Osteoblast (primary cell): Measurements from ENCODE around the gene EYS. TPM values are rescaled to one million over a fixed set of nuclear protein-coding genes. Genes with fewer than 3 reads are reported as not detected.

Experiments
- DNase-seq: peaks from one replicate; pipeline ENCODE4 v3.0.0; 2011; ENCODE audit warnings: low spot score, mixed read lengths; ENCODE audit not compliant: insufficient read length; ENCODE audit errors: missing footprints
- H2AFZ ChIP-seq: 2 replicates; pipeline ENCODE4 v1.6.0; 2011; ENCODE audit warnings: mild to moderate bottlenecking, low read length
- H3K27ac ChIP-seq: 2 replicates; pipeline ENCODE4 v1.5.1; 2011; ENCODE audit warnings: mild to moderate bottlenecking, low read depth, low read length, moderate library complexity
- H3K27me3 ChIP-seq: 2 replicates; pipeline ENCODE4 v1.6.0; 2012; ENCODE audit warnings: mild to moderate bottlenecking, control low read depth, inconsistent platforms, low read length, moderate library complexity; ENCODE audit not compliant: insufficient read depth
- H3K36me3 ChIP-seq: 2 replicates; pipeline ENCODE4 v1.5.1; 2011; ENCODE audit warnings: mild to moderate bottlenecking, low read length, control low read depth, moderate library complexity; ENCODE audit not compliant: insufficient read depth
- H3K4me1 ChIP-seq: 2 replicates; pipeline ENCODE4 v1.5.1; 2011; ENCODE audit warnings: mild to moderate bottlenecking, low read length, control low read depth, moderate library complexity; ENCODE audit not compliant: insufficient read depth
- H3K4me2 ChIP-seq: 2 replicates; pipeline ENCODE4 v1.6.0; 2011; ENCODE audit warnings: mild to moderate bottlenecking, low read length; ENCODE audit not compliant: insufficient read depth
- H3K4me3 ChIP-seq: fragments of 200-600 bp; sonication (generic); 3 replicates; pipeline ENCODE4 v1.5.1; 2012; ENCODE audit warnings: mild to moderate bottlenecking, low read length, inconsistent platforms; ENCODE audit not compliant: insufficient read depth
- H3K79me2 ChIP-seq: 2 replicates; pipeline ENCODE4 v1.6.0; 2012; ENCODE audit warnings: mild to moderate bottlenecking, low read length, control low read depth, inconsistent platforms; ENCODE audit not compliant: insufficient read depth
- H3K9me3 ChIP-seq: 2 replicates; pipeline ENCODE4 v1.5.1; 2011; ENCODE audit warnings: low read depth, low read length, control low read depth
- H4K20me1 ChIP-seq: 2 replicates; pipeline ENCODE4 v1.6.0; 2012; ENCODE audit warnings: mild to moderate bottlenecking, low read length, control low read depth; ENCODE audit not compliant: insufficient read depth
- CTCF ChIP-seq: IDR thresholded peaks from 2 replicates; pipeline ENCODE4 v1.5.1; 2011; ENCODE audit warnings: mild to moderate bottlenecking, low read depth, low read length, moderate library complexity; ENCODE audit errors: extremely low read depth
- total RNA-seq: library from RNA; depleted of rRNA; stranded (reverse); fragments of >200 nt; gene quantifications from 2 replicates; pipeline ENCODE4 v1.2.3, GENCODE V29; 2012

Gene EYS
- total RNA-seq, 1 donor, result under 0.01 TPM

GRCh38 chr6:64445038-64445437, 1262.0 kb downstream of the EYS start:
- no peaks in the 10 kb centered on the region for H3K79me2 ChIP-seq
- H3K27me3 ChIP-seq, result no peaks in the 10 kb centered on the region
- TF ChIP-seq CTCF, result no peak
- no peak overlapping the region for H3K4me2 ChIP-seq
- no peak overlapping the region for H2AFZ ChIP-seq
- H3K4me3 ChIP-seq, result no peak overlapping the region
- no peaks in the 10 kb centered on the region for H3K4me1 ChIP-seq
- H3K27ac ChIP-seq, result no peak overlapping the region
- DNase-seq, result no peak
- no peaks in the 10 kb centered on the region for H4K20me1 ChIP-seq
- H3K9me3 ChIP-seq, result no peaks in the 10 kb centered on the region
- H3K36me3 ChIP-seq, result no peaks in the 10 kb centered on the region

DNA sequence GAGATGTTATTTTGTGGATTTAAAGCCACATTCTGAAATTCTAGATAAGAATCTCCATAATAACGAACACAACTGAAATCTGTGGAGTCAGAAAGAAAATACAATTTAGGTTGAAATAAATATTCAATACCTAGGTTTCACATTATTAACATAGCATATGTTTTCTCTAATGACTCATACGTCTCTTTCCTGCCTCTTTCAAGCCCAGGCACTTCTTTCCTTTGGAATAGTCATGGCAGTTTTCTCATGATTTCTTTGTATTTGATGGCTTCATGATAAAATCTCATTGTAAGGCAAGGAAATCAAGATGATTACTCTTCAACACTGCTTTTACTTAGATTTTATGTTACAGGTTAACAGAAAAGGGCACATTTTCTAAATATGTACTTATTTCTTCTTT, 1267.8 kb downstream of the EYS start:
- Histone ChIP-seq H2AFZ (no peak overlapping the region), H3K27me3 (no peaks in the 10 kb centered on the region), H3K36me3 (no peaks in the 10 kb centered on the region), H3K4me2 (no peak overlapping the region), H4K20me1 (no peaks in the 10 kb centered on the region), H3K4me1 (no peaks in the 10 kb centered on the region), H3K27ac (no peak overlapping the region), H3K9me3 (no peaks in the 10 kb centered on the region), H3K4me3 (no peak overlapping the region), H3K79me2 (no peaks in the 10 kb centered on the region)
- DNase-seq, result no peak
- no peak for TF ChIP-seq CTCF

- Histone ChIP-seq H4K20me1 (no peaks in the 10 kb centered on the region), H3K4me3 (no peak overlapping the region), H3K36me3 (no peaks in the 10 kb centered on the region), H3K9me3 (no peaks in the 10 kb centered on the region), H3K4me1 (no peaks in the 10 kb centered on the region), H2AFZ (no peak overlapping the region), H3K4me2 (no peak overlapping the region), H3K79me2 (no peaks in the 10 kb centered on the region), H3K27ac (no peak overlapping the region), H3K27me3 (no peaks in the 10 kb centered on the region)
- TF ChIP-seq CTCF, result no peak
- no peak for DNase-seq
These were observed 1269.0 kb downstream of the EYS start for GRCh38 chr6:64437996-64438395.

- Histone ChIP-seq H2AFZ (no peak overlapping the region), H3K27me3 (no peaks in the 10 kb centered on the region), H4K20me1 (no peaks in the 10 kb centered on the region), H3K36me3 (no peaks in the 10 kb centered on the region), H3K4me2 (no peak overlapping the region), H3K9me3 (peaks cover 4% of the 10 kb centered on the region), H3K4me3 (no peak overlapping the region), H3K4me1 (no peaks in the 10 kb centered on the region), H3K27ac (no peak overlapping the region), H3K79me2 (no peaks in the 10 kb centered on the region)
- no peak for DNase-seq
- TF ChIP-seq CTCF, result no peak
These were observed 1277.1 kb downstream of the EYS start for GRCh38 chr6:64429926-64430325.
